ENCODE measurements around the gene PRDX5.
A peak's percentile ranks its signal among the peaks of the same experiment; 100 is the strongest.

The PRDX5 gene

DNA sequence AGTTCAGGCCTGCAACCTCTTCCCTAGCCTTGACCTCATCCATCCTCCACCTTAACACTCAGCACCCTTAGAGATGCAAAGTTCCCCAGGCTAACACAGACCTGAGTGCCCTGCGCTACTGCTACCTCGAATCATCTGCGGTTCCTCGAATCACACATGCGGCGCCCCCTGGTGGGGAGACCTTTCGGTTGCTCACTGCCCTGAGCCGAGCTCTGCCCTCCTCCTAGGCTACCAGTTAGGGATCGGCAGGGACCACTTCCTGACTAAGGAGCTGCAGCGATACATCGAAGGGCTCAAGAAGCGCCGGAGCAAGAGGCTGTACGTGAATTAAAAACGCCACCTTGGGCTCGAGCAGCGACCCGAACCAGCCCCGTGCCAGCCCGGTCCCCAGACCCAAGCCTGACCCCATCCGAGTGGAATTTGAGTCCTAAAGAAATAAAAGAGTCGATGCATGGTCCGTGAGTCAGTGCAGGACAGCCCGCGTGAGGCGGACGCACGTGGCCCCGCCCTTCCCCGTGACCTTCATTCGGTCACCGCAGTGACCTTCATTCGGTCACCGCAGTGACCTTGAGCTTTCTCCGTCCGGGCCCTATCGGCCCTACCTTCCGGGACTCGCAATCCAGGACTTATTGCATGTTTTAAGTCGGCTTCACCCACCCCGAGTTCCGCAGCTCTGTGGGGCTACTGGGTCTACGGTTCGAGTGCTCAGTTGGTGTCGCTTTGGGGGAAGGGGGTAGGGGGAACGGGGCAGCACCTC is 13.4 kb upstream of the PRDX5 start:
- peak; percentile 82 for ATAC-seq
- TF ChIP-seq GLIS3 (CRISPR knock-in tag; IDR thresholded peaks at IDR 0.05) (no peak), ZFP3 (CRISPR knock-in tag; IDR thresholded peaks at IDR 0.05) (0 out of 2 replicates have a peak, but pooled peaks have one; percentile 38), TOX (CRISPR knock-in tag; IDR thresholded peaks at IDR 0.05; ENCODE audit: borderline replicate concordance) (no peak), ZC3H10 (CRISPR knock-in tag; IDR thresholded peaks at IDR 0.05) (no peak), ZNF70 (CRISPR knock-in tag; IDR thresholded peaks at IDR 0.05) (no peak), ARNTL (CRISPR knock-in tag; IDR thresholded peaks at IDR 0.05; ENCODE audit: borderline replicate concordance, low read depth) (no peak), ISL1 (CRISPR knock-in tag; IDR thresholded peaks at IDR 0.05) (no peak), CSDC2 (CRISPR knock-in tag; IDR thresholded peaks at IDR 0.05) (no peak), ESRRG (CRISPR knock-in tag; IDR thresholded peaks at IDR 0.05) (peak; percentile 93), PPARA (CRISPR knock-in tag; IDR thresholded peaks at IDR 0.05; ENCODE audit: borderline replicate concordance) (no peak), OSR1 (CRISPR knock-in tag; IDR thresholded peaks at IDR 0.05) (no peak), ZNF565 (CRISPR knock-in tag; conservative IDR thresholded peaks at IDR 0.05; ENCODE audit: low read depth) (no peak), BACH2 (CRISPR knock-in tag; IDR thresholded peaks at IDR 0.05; ENCODE audit: borderline replicate concordance) (no peak), ZNF8 (CRISPR knock-in tag; IDR thresholded peaks at IDR 0.05) (no peak), RARB (CRISPR knock-in tag; IDR thresholded peaks at IDR 0.05) (no peak), TCF4 (CRISPR knock-in tag; IDR thresholded peaks at IDR 0.05; ENCODE audit: borderline replicate concordance) (no peak)
- TF ChIP-seq, protein P1, sequence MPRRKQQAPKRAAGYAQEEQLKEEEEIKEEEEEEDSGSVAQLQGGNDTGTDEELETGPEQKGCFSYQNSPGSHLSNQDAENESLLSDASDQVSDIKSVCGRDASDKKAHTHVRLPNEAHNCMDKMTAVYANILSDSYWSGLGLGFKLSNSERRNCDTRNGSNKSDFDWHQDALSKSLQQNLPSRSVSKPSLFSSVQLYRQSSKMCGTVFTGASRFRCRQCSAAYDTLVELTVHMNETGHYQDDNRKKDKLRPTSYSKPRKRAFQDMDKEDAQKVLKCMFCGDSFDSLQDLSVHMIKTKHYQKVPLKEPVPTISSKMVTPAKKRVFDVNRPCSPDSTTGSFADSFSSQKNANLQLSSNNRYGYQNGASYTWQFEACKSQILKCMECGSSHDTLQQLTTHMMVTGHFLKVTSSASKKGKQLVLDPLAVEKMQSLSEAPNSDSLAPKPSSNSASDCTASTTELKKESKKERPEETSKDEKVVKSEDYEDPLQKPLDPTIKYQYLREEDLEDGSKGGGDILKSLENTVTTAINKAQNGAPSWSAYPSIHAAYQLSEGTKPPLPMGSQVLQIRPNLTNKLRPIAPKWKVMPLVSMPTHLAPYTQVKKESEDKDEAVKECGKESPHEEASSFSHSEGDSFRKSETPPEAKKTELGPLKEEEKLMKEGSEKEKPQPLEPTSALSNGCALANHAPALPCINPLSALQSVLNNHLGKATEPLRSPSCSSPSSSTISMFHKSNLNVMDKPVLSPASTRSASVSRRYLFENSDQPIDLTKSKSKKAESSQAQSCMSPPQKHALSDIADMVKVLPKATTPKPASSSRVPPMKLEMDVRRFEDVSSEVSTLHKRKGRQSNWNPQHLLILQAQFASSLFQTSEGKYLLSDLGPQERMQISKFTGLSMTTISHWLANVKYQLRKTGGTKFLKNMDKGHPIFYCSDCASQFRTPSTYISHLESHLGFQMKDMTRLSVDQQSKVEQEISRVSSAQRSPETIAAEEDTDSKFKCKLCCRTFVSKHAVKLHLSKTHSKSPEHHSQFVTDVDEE (CRISPR knock-in tag; IDR thresholded peaks at IDR 0.05) = 0 out of 2 replicates have a peak, but pooled peaks have one; percentile 38
- TF ChIP-seq, protein P2, sequence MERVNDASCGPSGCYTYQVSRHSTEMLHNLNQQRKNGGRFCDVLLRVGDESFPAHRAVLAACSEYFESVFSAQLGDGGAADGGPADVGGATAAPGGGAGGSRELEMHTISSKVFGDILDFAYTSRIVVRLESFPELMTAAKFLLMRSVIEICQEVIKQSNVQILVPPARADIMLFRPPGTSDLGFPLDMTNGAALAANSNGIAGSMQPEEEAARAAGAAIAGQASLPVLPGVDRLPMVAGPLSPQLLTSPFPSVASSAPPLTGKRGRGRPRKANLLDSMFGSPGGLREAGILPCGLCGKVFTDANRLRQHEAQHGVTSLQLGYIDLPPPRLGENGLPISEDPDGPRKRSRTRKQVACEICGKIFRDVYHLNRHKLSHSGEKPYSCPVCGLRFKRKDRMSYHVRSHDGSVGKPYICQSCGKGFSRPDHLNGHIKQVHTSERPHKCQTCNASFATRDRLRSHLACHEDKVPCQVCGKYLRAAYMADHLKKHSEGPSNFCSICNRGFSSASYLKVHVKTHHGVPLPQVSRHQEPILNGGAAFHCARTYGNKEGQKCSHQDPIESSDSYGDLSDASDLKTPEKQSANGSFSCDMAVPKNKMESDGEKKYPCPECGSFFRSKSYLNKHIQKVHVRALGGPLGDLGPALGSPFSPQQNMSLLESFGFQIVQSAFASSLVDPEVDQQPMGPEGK (CRISPR knock-in tag; IDR thresholded peaks at IDR 0.05; ENCODE audit: borderline replicate concordance) = no peak
- TF ChIP-seq, protein P3, sequence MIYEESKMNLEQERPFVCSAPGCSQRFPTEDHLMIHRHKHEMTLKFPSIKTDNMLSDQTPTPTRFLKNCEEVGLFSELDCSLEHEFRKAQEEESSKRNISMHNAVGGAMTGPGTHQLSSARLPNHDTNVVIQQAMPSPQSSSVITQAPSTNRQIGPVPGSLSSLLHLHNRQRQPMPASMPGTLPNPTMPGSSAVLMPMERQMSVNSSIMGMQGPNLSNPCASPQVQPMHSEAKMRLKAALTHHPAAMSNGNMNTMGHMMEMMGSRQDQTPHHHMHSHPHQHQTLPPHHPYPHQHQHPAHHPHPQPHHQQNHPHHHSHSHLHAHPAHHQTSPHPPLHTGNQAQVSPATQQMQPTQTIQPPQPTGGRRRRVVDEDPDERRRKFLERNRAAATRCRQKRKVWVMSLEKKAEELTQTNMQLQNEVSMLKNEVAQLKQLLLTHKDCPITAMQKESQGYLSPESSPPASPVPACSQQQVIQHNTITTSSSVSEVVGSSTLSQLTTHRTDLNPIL (CRISPR knock-in tag; IDR thresholded peaks at IDR 0.05; ENCODE audit: low read depth) = no peak
- TF ChIP-seq, protein P4, sequence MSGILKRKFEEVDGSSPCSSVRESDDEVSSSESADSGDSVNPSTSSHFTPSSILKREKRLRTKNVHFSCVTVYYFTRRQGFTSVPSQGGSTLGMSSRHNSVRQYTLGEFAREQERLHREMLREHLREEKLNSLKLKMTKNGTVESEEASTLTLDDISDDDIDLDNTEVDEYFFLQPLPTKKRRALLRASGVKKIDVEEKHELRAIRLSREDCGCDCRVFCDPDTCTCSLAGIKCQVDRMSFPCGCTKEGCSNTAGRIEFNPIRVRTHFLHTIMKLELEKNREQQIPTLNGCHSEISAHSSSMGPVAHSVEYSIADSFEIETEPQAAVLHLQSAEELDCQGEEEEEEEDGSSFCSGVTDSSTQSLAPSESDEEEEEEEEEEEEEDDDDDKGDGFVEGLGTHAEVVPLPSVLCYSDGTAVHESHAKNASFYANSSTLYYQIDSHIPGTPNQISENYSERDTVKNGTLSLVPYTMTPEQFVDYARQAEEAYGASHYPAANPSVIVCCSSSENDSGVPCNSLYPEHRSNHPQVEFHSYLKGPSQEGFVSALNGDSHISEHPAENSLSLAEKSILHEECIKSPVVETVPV (CRISPR knock-in tag; IDR thresholded peaks at IDR 0.05) = no peak

DNA sequence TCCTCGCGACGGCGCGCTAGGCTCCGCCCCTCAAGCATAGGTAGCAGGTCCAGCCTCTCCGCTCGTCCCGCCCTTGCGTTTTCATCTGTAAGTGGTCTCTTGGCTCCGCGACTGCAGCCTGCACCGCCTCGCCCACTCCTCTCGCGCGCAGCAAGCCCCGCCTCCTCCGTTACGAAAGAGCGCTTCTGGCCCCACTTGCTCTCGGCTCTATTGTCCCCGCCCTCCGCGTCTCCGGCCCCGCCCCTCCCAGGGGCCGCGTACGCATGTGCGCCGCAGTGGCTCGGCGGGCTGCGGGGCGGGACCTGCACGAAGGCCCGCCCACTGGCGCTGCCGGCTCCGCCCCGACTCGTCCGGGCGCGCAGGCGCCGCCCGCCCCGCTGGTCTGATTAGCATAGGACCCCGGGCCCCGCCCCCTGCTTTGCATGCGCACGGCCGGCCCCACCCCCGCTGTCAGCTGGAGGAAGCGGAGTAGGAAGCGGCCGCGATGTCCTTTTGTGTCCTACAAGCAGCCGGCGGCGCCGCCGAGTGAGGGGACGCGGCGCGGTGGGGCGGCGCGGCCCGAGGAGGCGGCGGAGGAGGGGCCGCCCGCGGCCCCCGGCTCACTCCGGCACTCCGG is 12.7 kb upstream of the PRDX5 start, which contains the start of gene ESRRA:
ESRRA (plus strand) TSS at position 450 of the 616 bp plus-strand sequence. CDS start 1,656 bp downstream, outside the sequence.
- TF ChIP-seq, protein P5, sequence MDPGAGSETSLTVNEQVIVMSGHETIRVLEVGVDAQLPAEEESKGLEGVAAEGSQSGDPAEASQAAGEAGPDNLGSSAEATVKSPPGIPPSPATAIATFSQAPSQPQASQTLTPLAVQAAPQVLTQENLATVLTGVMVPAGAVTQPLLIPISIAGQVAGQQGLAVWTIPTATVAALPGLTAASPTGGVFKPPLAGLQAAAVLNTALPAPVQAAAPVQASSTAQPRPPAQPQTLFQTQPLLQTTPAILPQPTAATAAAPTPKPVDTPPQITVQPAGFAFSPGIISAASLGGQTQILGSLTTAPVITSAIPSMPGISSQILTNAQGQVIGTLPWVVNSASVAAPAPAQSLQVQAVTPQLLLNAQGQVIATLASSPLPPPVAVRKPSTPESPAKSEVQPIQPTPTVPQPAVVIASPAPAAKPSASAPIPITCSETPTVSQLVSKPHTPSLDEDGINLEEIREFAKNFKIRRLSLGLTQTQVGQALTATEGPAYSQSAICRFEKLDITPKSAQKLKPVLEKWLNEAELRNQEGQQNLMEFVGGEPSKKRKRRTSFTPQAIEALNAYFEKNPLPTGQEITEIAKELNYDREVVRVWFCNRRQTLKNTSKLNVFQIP (CRISPR knock-in tag; IDR thresholded peaks at IDR 0.05; ENCODE audit: borderline replicate concordance, low read depth) = no peak
- peak; percentile 83 for ATAC-seq

All from SK-N-SH treated with all-trans-retinoic acid at 6 μM for 48 hours (cell line).